ENCODE measurements around the gene FAR1. TPM values are rescaled to one million over a fixed set of nuclear protein-coding genes. Genes with fewer than 3 reads are reported as not detected.

Gene FAR1
- total and polyA plus RNA-seq, 7 experiments from 2014 or later: 6.9 to 53.7 (median 32.0) TPM

DNA sequence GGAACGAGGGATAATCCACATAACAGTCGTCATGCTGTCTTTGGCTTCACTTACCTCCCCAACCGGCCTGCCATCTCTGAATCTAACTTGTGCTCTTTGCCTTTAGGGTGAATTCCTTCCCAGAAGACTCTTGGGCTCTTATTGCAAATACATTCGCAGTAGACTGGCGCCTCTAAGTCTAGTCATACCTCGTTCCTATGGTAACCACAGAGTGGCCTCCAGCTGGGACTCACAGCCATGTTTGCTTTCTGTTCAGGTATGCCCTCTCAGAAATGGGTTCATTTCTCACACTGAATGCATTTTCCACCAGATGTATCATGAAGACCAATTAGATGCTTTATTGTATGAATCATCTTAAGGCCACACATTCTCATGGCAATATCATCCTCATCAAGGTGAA lies 112.7 kb downstream of the FAR1 start:
- intact Hi-C loops (cut with micrococcal nuclease): no loop called here
- no peaks in the 10 kb centered on the region for H3K36me3 ChIP-seq (ENCODE audit: control insufficient read depth in 2 of 3, insufficient read depth in 3 of 3, low read length in 3 of 3)
- ChIA-PET POLR2A (no interaction called here), CTCF (no interaction called here)
- Mint-ChIP-seq H3K4me3 (no peak overlapping the region), H3K4me1 (peaks cover 0 to 5% (median 0%) of the 10 kb centered on the region in 7 donors), H3K27ac (peak overlapping the region in 1 of 9 donors; percentile 12), H3K27me3 (peaks cover 0 to 41% (median 0%) of the 10 kb centered on the region in 5 donors), H3K9me3 (no peaks in the 10 kb centered on the region), H3K36me3 (no peaks in the 10 kb centered on the region)
- no peaks in the 10 kb centered on the region for H3K27me3 ChIP-seq (ENCODE audit: control insufficient read depth in 2 of 2, insufficient read depth in 2 of 2, low read length in 2 of 2)
- H3K27ac ChIP-seq (ENCODE audit: low read depth, low read length): no peak overlapping the region
- no peak for DNase-seq
- H3K4me1 ChIP-seq (ENCODE audit: control insufficient read depth in 2 of 2, insufficient read depth in 2 of 2, low read length in 2 of 2): no peaks in the 10 kb centered on the region
- H3K9me3 ChIP-seq (ENCODE audit: control insufficient read depth in 2 of 3, low read length in 3 of 3): no peaks in the 10 kb centered on the region
- ATAC-seq: no peak
- no peak overlapping the region for H3K4me3 ChIP-seq (ENCODE audit: low read length)

Other genes starting within 250 kb of the FAR1 start
- 10 to 100 TPM; 16.3 to 25.2 (median 19.4) TPM for gene BTBD10, start 205.4 kb upstream of the FAR1 start, total RNA-seq
- 10 to 100 TPM in 1 of 2 donors, 1 to 10 TPM in 1; 9.7 to 11.8 TPM for gene BTBD10, start 205.4 kb upstream of the FAR1 start, polyA plus RNA-seq
- not detected for gene PTH, start 172.7 kb upstream of the FAR1 start, total RNA-seq
- not detected for gene PTH, start 172.7 kb upstream of the FAR1 start, polyA plus RNA-seq